Keratinocyte (primary cell): ENCODE measurements around the gene PLA2G2F.

Source experiments
- EZH2 ChIP-seq: IDR thresholded peaks from one replicate; pipeline ENCODE4 v1.6.1; 2012; ENCODE audit warnings: inconsistent platforms, mild to moderate bottlenecking, low read length, moderate library complexity
- TF ChIP-seq, protein P1 (sequence below), 3 experiments: IDR thresholded peaks in 1 of 3; conservative IDR thresholded peaks in 1 of 3; optimal IDR thresholded peaks in 1 of 3; 2 replicates in 2 of 3; 3 replicates in 1 of 3; pipeline versions ENCODE3 to v1.5.1; 2011; ENCODE audit warnings: low read length in 3 of 3, mild to moderate bottlenecking in 3 of 3, moderate library complexity in 2 of 3, control low read depth in 1 of 3, inconsistent platforms in 1 of 3; ENCODE audit not compliant: insufficient read depth in 2 of 3; ENCODE audit errors: extremely low read depth in 1 of 3

DNA sequence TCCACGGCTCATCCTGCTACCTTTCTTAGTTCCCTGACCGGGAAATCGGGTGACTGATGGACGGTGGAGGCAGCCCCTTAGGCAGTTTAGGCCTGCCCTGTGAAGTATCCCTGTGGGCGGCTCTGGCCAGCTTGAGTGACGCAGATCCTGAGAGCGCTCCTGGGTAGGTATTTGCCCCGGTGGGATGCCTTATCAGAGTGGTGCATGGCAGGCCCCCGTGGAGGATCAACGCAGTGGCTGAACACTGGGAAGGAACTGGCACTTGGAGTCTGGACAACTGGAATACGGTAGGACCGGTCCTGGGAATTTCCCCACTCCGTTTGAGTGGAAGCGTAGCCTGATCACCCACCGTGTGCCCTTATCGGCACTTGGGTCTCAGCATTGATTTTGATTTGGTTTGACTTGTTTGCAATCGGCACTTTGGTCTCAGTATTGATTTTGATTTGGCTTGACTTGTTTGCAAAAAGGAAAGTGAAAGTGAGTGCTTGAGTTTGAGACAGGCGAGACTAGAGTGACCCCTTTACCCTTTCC lies 15.2 kb downstream of the PLA2G2F start:
- no peak for TF ChIP-seq EZH2
- TF ChIP-seq, protein P1, sequence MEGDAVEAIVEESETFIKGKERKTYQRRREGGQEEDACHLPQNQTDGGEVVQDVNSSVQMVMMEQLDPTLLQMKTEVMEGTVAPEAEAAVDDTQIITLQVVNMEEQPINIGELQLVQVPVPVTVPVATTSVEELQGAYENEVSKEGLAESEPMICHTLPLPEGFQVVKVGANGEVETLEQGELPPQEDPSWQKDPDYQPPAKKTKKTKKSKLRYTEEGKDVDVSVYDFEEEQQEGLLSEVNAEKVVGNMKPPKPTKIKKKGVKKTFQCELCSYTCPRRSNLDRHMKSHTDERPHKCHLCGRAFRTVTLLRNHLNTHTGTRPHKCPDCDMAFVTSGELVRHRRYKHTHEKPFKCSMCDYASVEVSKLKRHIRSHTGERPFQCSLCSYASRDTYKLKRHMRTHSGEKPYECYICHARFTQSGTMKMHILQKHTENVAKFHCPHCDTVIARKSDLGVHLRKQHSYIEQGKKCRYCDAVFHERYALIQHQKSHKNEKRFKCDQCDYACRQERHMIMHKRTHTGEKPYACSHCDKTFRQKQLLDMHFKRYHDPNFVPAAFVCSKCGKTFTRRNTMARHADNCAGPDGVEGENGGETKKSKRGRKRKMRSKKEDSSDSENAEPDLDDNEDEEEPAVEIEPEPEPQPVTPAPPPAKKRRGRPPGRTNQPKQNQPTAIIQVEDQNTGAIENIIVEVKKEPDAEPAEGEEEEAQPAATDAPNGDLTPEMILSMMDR (optimal IDR thresholded peaks at IDR 0.05 in 1 of 3, IDR thresholded peaks at IDR 0.05 in 1 of 3, conservative IDR thresholded peaks at IDR 0.05 in 1 of 3; ENCODE audit: extremely low read depth in 1 of 3, insufficient read depth in 2 of 3, low read length in 3 of 3), result no peak
